DMS 273 (cell line): ENCODE results near the gene EXD3.
A peak's percentile ranks its signal among the peaks of the same experiment; 100 is the strongest.

Source experiments
- DNase-seq: peaks from one replicate; lab custom pipeline; 2025; ENCODE audit not compliant: unreplicated experiment; lab: John Stamatoyannopoulos, UW

Gene EXD3

DNA sequence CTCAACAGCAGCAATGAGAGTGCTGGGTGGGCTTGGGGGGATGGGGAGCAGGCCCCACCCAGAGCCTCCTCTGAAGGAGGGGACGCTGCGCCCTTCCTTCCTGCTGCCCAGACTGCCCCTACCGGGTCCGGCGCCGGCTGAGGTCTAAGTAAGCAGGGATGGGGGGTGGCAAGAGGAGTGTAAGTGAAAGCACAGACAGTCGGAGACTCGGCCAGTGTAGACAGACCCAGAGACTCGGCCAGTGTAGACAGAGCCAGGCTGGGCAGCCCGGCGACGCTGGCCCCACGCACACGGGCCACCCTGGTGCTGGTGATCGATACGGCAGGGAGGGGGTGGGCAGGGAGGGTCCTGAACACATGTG, 25.6 kb upstream of the EXD3 start:
- no peak for DNase-seq

DNA sequence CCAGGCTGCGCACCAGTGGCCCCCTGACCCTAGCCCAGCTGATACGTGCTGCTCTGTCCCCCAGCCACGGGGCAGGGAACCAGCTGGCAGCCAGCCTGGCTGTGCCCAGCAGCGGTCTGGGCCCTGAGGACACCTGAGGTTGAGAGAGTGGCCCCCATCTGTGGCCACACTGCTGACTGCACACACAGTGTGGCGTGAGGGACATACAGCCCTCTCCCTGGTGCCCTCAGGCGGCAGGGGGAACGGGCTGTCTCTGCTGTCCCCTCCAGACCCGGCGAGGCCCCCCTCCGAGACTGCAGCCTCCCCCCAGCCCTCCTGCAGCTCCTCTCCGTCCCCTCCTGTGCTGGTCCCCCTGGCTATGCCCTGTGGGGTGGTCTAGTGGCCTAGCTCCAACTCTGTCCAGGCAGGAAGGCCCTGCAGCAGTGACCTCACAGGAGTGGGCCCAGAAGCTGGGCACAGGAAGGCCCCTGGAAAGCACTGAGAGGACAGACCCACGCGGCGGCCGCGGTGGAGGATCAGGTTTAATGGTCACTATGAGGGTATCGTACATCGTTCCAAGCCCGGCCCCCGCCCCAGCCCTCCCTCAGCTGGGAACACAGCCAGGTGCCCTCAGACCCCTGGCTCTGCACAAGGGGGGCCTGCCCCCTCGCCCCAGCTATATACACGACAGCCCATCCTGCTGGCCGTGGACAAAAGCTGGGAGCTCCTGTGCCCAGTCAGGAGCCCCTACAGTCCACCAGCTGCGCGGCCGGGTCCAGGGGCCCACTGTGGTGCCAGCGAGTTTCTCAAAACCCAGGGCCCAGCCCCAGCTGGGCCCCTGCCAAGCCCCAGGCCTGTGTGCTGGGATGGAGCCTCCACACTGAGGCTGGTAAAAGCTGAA, 25.0 kb upstream of the EXD3 start:
- DNase-seq = no peak

DNA sequence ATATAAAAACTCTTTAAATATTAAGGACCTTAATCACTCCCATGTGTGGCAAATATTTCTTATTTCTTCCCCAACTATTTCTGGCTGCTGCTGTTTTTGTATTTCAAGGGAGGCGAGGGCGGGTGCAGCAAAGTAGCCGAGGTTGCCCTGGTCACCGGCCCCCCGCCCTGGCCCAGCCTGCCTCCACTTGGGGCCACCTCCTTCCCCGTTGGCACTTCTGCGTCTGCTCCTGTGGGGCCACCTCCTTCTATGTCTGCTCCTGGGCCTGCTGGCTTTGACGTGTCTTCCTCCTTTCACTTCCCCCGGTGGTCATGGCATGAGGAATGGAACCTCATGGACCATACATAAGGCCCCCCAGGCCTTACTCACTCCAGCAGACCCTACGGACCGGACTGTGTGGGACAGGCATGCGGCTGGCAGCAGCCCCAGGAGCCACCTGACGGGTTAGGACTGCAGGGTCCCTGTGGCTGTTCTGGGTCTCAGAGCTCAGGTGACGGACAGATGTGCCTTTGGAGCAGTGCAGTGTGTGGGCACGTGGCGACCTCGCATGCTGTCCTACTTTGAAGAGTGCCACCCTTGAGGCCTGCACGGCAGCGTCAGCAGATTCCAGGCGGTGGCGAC, 24.0 kb upstream of the EXD3 start:
- DNase-seq = no peak

DNA sequence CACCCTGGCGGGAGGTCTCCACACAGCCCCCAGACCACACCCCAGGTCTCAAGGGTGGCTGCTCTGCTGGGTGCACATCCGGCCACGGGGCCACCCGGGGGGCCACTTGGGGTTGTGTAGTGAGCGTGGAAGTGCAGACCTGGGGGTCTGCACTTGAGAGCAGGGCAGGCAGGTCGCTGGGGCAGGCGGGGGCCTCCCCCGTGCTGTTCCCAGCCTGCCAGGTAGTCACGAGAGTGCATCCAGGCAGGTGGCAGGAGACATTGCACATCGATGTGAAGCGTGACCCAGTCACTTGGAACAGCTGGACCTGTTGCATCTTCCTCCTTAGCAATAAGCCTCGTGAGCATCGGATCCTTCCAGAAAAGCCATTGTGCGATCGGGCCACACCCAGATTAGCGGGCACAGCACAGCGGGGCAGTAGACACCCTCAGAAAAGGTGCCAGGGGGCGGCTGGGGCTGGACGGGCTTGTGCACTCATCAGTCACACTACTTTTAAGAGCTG, 23.0 kb upstream of the EXD3 start:
- peak; percentile 42 for DNase-seq

DNA sequence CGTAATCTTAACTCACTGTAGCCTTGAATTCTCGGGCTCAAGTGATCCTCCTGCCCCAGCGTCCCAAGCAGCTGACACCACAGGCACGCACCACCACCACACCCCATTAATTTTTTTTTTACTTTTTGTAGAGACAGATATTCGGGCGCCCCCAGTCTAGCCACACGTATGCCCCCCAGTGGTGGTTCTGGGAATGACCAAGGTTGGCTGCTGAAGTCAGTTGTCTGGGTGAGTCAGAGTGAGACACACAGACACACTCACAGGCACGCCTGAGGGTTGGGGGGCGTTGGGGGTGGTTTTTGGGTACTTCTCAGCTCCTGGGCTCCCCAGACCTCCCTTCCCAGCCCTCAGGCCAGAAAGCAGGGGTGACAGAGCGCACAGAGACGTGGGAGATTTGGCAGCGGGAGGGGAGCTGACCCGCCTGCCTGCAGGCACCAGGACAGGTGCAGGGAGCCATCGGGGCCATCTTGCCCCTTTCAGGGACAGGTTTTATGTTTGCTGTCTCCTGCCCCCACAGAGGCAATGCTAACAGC, 22.4 kb upstream of the EXD3 start:
- peak; percentile 86 for DNase-seq

DNA sequence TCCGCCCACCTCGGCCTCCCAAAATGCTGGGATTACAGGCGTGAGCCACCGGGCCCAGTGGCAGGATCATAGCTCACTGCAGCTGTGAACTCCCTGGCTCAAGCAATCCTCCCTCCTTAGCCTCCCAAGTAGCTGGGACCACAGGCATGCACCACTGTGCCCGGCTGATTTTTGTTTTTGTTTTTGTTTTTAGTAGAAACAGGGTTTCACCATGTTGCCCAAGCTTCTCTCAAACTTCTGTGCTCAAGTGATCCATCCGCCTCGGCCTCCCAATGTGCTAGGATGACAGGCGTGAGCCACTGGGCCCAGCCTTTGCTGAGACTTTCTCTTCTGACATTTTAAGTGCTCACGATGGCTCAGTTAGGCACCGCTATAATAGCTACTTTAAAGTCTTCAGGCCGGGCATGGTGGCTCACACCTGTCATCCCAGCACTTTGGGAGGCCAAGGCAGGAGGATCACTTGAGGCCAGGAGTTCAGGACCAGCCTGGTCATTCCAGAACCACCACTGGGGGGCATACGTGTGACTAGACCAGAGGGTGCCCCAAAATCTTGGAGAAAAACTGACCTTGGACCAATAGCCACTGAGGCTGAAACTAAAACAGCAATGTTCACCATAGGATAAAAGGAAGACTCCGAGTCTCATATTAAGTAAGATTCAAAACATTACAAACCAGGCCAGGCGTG, 21.3 kb upstream of the EXD3 start:
- no peak for DNase-seq

DNA sequence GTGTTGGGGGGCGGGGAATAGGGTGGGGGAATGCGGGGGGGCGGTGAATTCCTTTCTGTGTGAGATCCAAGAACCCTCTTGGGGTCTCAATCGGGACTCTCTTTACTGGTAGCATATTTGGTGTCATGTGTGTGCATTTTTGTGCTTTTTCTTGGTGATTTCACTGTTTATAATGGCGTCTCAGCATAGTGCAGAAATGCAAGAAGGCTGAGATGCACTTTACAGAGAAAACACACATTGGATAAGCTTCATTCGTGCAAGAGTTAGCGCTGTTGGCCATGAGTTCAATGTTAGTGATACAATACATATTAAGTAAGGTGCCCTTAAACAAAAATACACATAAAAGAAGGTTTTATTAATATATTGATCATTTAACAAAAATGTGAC, 19.0 kb upstream of the EXD3 start:
- no peak for DNase-seq

DNA sequence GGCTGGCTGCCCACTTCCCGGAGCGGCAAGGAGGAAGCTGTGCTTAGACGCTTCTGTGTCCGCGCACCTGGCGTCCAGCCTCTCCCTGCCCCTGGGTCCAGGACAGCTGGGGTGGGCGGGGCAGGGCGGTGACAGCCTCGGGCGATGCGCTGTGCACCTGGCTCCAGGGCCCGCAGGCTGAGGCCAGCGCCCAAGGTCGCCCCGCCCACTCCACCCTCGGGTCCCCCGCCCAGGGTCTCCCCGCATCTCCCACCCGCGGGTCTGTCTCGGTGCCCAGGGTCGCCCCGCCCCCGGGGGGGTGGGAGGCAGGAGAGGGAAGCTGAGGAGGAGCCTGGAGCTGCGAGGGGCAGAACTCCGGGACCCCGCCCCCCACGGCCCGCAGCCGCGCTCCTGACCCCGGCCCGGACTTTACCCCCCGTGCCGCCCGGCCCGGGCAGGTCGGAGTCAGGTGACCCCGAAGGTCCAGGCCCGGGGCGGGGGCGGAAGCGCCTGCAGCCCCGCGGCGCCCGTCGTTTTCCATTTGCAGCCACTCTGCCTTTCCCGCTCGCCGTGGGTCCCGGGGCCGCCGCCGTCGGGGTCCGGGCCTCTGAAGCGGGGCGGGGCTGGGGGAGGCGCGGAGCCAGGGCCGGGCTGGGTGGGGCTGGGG, 18.4 kb upstream of the EXD3 start, which contains the start of gene ENTPD8:
Gene ENTPD8, minus strand, starts transcription at position 69 of the 646 bp plus-strand sequence. CDS start 3,072 bp downstream, outside the sequence.
- DNase-seq = peak; percentile 75

DNA sequence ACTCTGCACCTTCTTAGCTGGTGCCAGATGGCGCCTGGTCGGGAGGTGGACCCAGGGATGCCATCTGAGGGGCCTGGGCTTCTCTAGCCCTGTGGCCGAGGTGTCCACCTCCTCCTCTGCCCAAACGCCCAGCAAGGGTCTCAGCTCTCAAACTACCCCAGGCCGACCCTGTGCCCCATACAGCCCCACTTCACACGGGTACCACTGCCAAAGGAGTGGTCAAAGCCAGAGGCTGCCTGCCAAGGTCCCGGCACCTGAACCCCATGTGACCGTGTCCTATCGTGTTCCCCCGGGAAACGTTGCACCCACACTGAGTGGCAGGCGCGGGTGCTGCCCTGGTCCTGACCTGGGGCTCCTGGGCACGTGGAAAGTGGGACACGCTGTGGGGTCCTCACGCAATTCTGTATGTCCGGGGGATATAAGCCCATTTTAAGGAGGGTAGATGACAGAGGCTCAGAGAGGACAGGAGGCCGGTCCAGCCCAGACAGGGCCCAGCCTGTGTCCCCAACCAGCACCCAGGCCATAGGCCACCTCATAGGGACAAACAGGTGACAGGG, 16.3 kb upstream of the EXD3 start:
- DNase-seq = peak; percentile 59

DNA sequence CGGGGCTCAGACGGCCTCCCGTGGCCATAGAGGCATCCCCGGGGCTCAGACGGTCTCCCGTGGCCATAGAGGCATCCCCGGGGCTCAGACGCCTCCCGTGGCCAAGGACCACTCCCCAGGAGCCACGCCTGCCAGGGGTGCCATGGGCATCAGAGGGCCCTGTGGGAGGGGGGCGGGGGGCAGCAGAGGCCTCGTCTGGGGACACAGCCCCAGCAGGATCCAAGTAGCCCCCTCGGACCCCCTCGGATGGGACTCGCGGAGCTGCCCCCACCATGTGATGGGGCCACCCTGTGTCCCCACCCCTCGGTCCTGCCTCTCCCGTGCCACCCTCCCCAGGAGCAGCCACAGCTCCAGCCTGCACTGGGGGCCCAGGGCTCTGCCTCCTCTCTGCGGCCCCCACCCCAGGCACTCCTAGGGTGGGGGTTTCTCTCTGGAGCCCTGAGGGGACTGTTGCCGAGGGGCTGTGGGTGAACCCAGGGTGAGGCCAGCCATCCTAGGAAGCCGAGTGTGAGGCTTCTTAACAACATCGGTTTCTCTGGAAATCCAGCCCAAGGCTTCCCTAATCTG, 15.7 kb upstream of the EXD3 start:
- no peak for DNase-seq

DNA sequence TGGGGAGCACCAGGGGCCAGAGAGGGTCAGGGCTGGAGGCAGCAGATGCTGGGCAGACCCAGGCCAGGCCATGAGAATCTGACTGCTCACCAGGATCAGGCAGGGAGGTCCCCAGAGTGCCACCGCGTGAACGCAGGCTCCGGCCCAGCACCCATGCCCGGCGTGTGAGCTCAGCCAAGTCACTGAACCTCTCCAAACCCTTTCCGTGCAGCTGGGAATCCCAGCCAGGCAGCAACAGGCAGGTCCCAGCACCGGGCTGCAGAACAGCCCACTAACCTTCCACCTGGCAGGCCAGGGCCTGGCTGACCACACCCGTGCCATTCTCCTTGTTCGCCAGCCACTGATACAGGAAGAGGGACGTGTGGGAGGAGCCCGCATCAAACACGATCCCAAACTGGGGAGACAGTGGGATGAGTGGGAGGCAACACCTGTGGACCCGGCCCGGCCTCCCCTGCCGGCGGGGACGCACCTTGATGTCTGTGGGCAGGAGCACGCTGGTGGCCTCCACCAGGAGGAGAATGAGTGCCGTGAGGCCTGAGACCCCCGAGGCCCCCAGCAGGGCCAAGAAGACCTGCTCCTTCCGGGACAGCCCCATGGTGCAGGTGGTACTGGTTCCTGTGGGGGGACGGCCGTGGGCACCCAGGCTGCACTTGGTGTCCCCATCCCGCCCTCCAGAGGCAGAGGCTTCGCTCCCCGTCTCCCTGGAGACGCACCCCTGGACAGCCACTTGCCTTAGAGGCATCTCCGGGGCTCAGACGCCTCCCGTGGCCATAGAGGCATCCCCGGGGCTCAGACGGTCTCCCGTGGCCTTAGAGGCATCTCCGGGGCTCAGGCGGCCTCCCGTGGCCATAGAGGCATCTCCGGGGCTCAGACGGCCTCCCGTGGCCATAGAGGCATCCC, 15.0 kb upstream of the EXD3 start:
- DNase-seq = no peak

DNA sequence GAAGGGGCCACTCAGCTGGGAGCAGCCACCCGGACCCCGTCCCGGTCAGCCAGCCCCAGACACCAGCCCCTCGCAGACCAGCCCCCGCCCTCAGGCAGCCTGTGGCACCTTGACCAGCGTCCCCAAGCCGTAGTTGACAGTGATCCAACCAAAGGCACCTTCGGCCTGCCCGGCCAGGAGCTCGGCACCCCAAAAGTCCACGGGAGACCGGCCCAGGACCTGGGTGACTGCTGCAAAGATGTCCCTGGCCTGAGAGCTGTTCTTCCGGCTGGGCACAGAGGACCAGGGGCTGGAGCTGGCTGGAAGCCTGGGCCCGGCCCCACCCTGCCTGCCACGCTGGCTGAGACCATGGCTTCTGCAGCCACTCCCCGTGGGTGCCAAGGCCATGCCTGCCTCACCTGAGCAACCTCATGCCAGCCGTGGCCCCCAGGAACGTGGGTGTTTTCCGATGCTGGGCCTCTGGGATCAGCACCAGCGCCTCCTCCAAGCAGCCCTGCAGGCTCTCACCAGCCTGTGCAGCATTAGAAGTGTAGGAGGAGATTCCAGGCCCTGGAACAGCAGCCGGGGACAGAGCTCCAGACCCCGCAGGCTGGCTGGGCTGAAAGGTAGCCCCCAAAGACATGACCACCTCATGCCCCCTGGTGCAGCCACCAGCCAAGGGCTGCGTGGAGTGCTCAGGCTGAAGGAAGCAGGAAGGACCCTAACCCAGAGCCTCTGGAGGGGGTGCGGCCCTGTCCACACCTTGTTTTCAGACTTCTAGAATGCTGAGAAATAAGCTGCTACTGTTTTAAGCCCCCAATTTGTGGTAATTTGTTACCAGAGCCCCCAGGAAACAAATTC, 14.0 kb upstream of the EXD3 start:
- DNase-seq = no peak

DNA sequence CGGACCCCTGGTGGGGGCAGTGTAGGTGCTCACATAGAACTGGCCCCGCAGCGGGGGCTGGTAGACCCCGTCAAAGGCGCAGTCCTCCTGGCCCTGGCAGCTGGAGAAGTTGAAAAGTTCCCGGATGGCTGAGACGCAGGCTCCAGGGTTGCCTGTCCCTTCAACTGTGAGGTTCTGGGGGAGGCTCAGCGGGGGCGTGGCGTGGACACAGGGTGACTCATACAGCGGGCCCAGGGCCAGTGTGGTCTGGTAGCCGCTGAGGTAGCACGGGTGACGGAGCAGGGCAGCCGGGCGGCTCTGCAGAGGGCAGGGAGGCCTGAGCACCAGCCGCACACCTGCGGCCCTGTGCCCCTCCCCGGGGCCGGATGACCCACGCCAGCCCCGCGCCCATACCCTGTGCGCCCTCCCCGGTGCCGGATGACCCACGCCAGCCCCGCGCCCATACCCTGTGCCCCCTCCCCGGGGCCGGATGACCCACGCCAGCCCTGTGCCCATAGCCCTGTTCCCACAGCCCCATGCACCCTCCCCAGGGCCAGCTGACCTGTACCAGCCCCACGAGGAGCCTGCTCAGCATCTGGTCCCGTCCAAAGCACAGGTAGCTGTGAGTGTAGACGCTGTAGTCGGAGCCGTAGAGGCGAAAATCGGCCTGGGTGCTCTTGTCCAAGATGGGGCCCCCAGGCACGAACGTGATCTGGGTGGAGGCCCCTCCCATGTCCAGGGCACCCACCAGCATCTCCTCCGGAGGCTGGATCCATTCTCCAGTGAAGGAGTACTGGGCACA, 13.2 kb upstream of the EXD3 start:
- no peak for DNase-seq

DNA sequence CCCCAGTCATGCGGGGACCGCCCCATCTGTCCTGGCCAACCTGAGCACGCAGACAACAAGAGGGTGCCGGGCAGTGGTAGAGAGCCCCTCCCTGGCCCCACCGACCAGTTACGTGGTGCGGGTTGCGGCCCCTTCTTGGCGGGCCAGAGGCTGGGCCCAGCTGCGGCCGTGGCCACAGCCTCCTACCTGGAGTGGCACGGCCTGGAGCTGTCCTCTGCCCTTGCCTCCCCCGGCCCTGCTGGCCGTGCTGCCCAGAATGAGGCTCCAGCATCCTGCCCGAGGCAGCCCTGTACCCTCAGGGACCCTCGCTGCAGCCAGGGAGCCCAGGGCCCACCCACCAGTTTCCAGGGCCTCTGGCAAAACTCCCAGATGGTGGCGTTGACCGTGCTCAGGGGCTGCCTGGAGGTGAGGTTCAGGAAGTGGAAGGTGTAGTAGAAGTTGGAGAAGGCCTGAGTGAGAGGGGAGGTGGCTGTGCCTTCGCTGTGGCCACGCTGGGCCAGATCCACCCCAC, 12.5 kb upstream of the EXD3 start:
- no peak for DNase-seq

DNA sequence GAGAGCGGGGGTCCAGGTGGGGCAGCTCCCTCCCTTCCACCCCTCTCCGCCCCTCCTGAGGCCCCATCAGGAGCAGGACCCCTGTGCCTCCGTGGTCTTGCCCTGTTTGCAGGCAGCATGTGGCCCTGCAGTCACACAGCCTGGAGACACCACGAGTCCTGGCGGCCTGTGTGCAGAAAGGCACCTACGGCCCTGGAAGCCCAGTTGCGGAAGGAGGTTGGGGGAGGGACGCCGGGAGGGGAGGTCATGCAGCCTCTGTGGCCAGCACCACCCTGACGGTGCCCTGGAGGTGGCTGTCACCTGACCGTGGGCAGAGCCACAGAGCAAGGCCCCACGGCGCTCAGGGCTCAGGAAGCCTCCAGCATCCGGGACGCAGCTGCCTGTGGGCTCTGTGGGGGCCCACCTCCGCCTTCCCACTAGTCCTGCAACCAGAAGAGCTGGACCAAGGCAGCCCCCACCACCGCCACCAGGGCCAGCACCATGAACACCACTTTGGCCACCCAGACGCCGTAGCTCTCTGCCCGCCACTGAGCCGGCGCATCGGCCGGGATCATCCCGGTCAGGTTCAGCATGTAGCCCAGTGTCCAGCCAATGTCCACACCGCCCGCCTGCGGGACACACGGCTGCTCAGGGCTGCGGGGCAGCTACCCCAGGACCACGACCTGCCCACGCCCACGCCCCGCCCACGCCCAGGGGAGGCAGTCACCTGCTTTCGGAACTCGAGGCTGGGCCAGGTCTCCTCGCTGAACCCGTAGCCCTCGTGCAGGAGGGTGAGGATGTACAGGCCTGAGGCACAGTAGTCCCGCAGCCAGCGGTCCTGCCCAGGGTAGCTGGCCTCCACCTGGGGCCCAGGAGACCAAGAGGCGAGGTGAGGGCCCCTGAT, 11.8 kb upstream of the EXD3 start:
- DNase-seq = no peak

DNA sequence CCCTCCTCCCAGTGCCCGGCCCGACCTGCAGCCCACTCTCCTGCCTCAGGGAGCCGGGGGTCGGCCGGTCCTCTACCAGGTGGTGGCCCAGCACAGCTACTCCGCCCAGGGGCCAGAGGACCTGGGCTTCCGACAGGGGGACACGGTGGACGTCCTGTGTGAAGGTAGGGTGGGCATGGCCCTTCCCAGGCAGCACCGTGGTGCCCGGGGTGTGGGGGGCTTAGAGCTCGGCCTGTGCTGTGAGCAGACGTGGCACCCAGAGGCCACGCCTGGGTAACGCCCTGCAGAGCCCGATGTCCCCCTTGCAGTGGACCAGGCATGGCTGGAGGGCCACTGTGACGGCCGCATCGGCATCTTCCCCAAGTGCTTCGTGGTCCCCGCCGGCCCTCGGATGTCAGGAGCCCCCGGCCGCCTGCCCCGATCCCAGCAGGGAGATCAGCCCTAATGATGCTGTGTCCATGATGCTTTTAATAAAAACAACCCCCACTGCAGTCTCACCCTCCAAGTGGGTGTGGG, 11.0 kb upstream of the EXD3 start:
- no peak for DNase-seq
